Panc1 (cell line): ENCODE measurements around the gene ADAMTS9. TPM values are rescaled to one million over a fixed set of nuclear protein-coding genes. Genes with fewer than 3 reads are reported as not detected.

Experiments used
- ATAC-seq: fragments of 200-7000 bp; cut with Tn5 transposase; 2 replicates; pipeline ENCODE4 v1.9.1; 2020; ENCODE audit warnings: mild to moderate bottlenecking, moderate library complexity
- BruUV-seq: library from RNA; stranded (reverse); fragments of 400-500 nt; replicated peaks from 2 replicates; lab custom pipeline; 2021; lab: Mats Ljungman, UMichigan
- CTCF ChIA-PET: fragments of 300-600 bp; sonication (Branson Sonifier 250); formaldehyde crosslinking; loops from one replicate; lab custom pipeline; 2022; ENCODE audit warnings: antibody characterized with exemption; lab: Charles Lee
- POLR2A ChIA-PET: fragments of 300-600 bp; sonication (Branson Sonifier 250); formaldehyde crosslinking; loops from one replicate; lab custom pipeline; 2022; ENCODE audit warnings: antibody characterized with exemption; lab: Charles Lee
- DNase-seq: peaks from one replicate; pipeline ENCODE4 v3.0.0-alpha.2; 2010; ENCODE audit warnings: low read depth, low spot score
- H3K27ac ChIP-seq: 2 replicates; pipeline ENCODE4 v1.5.1; 2011; ENCODE audit warnings: mild to moderate bottlenecking, low read length, inconsistent platforms
- H3K27me3 ChIP-seq: fragments of 200-500 bp; sonication (Bioruptor generic); 2 replicates; pipeline ENCODE4 v1.6.0; 2014; ENCODE audit warnings: low read length, inconsistent platforms; ENCODE audit not compliant: control insufficient read depth, insufficient read depth
- H3K36me3 ChIP-seq: fragments of 200-500 bp; sonication (Bioruptor generic); 2 replicates; pipeline ENCODE4 v1.5.1; 2014; ENCODE audit warnings: inconsistent platforms, mild to moderate bottlenecking, low read length, moderate library complexity; ENCODE audit not compliant: control insufficient read depth, insufficient read depth
- H3K4me1 ChIP-seq: 2 replicates; pipeline ENCODE4 v1.5.1; 2011; ENCODE audit warnings: inconsistent platforms, mild to moderate bottlenecking, low read length, moderate library complexity; ENCODE audit not compliant: control insufficient read depth, insufficient read depth
- H3K4me3 ChIP-seq, 2 experiments: 2 replicates each; pipeline ENCODE4 v1.5.1; 2011 to 2012; ENCODE audit warnings: low read depth in 2 of 2, low read length in 2 of 2, mild to moderate bottlenecking in 2 of 2, inconsistent platforms in 1 of 2, moderate library complexity in 1 of 2
- H3K9me3 ChIP-seq: fragments of 200-500 bp; sonication (Bioruptor generic); 2 replicates; pipeline ENCODE4 v1.5.1; 2014; ENCODE audit warnings: low read depth, mild to moderate bottlenecking, inconsistent platforms, low read length, moderate library complexity; ENCODE audit not compliant: control insufficient read depth, insufficient read depth
- CTCF ChIP-seq: fragments of 450-650 bp; IDR thresholded peaks from 2 replicates; pipeline ENCODE4 v1.5.1; 2017; ENCODE audit warnings: mild to moderate bottlenecking
- POLR2AphosphoS5 ChIP-seq: IDR thresholded peaks from 2 replicates; pipeline ENCODE4 v1.6.1; 2012; ENCODE audit warnings: mild to moderate bottlenecking, low read depth, low read length, moderate library complexity
- REST ChIP-seq, 2 experiments: IDR thresholded peaks; 2 replicates each; pipeline ENCODE4 v1.6.1; 2011 to 2012; ENCODE audit warnings: low read depth in 2 of 2, control low read depth in 1 of 2, low read length in 1 of 2, mild to moderate bottlenecking in 1 of 2, moderate library complexity in 1 of 2; ENCODE audit not compliant: insufficient read depth in 1 of 2
- SIN3A ChIP-seq: IDR thresholded peaks from 2 replicates; pipeline ENCODE4 v1.6.1; 2012; ENCODE audit warnings: low read depth, mild to moderate bottlenecking, low read length, moderate library complexity, borderline replicate concordance; ENCODE audit not compliant: insufficient read depth
- TCF7L2 ChIP-seq: IDR thresholded peaks from 2 replicates; pipeline ENCODE4 v1.6.1; 2011; ENCODE audit warnings: mild to moderate bottlenecking, low read depth, low read length, inconsistent platforms
- in situ Hi-C: cut with HindIII; loops from 2 replicates; pipeline ENCODE4 v1.10.0; 2016; ENCODE audit warnings: low sequenced_read_pairs, low pct_unique_long_range_greater_than_20kb
- intact Hi-C: fragments of 100-400 bp; cut with micrococcal nuclease; formaldehyde crosslinking; loops from one replicate; pipeline ENCODE4 v1.10.0; 2022; ENCODE audit not compliant: unreplicated experiment
- total RNA-seq: library from RNA; stranded (reverse); gene quantifications from one replicate; pipeline ENCODE4 v1.2.1, GENCODE V29; 2021; ENCODE audit not compliant: unreplicated experiment

Gene ADAMTS9
- total RNA-seq, 1 experiment from 2014 or later: 0.05 TPM

- no peak for ATAC-seq
- H3K4me3 ChIP-seq: no peak overlapping the region
- H3K36me3 ChIP-seq: no peaks in the 10 kb centered on the region
- CTCF ChIA-PET: no interaction called here
- POLR2A ChIA-PET: no interaction called here
- in situ Hi-C loops: no loop called here
- DNase-seq: no peak
- no peaks in the 10 kb centered on the region for H3K9me3 ChIP-seq
- intact Hi-C loops: no loop called here
- no peak for TF ChIP-seq POLR2AphosphoS5
- no peak for TF ChIP-seq REST (IDR thresholded peaks at IDR 0.05; ENCODE audit: insufficient read depth in 1 of 2, low read depth in 2 of 2, low read length in 1 of 2)
- no peak for TF ChIP-seq TCF7L2
- TF ChIP-seq SIN3A: no peak
- no peak for TF ChIP-seq CTCF
- no peaks in the 10 kb centered on the region for H3K4me1 ChIP-seq
- H3K27me3 ChIP-seq: no peaks in the 10 kb centered on the region
- no TSS peak for BruUV-seq
- no peak overlapping the region for H3K27ac ChIP-seq
Measured at GRCh38 chr3:64638981-64639481, 48.8 kb downstream of the ADAMTS9 start.

- no peak overlapping the region for H3K4me3 ChIP-seq
- in situ Hi-C loops (no loop called here), intact Hi-C loops (no loop called here)
- H3K9me3 ChIP-seq: no peaks in the 10 kb centered on the region
- TF ChIP-seq TCF7L2 (no peak), CTCF (no peak), REST (IDR thresholded peaks at IDR 0.05; ENCODE audit: insufficient read depth in 1 of 2, low read depth in 2 of 2, low read length in 1 of 2) (no peak), POLR2AphosphoS5 (no peak), SIN3A (no peak)
- POLR2A ChIA-PET: no interaction called here
- H3K27me3 ChIP-seq: no peaks in the 10 kb centered on the region
- ATAC-seq: no peak
- no peak overlapping the region for H3K27ac ChIP-seq
- no peak for DNase-seq
- no peaks in the 10 kb centered on the region for H3K36me3 ChIP-seq
- CTCF ChIA-PET: no interaction called here
- H3K4me1 ChIP-seq: no peaks in the 10 kb centered on the region
- BruUV-seq: no TSS peak
Measured at GRCh38 chr3:64638511-64638910, 49.3 kb downstream of the ADAMTS9 start.
